Colonic mucosa (tissue), 4 donors: ENCODE results near the gene CETP. TPM values are rescaled to one million over a fixed set of nuclear protein-coding genes. Genes with fewer than 3 reads are reported as not detected.

Source experiments
- DNase-seq: peaks from one replicate; pipeline ENCODE4 v3.0.0-alpha.2; 2020
- H3K27ac ChIP-seq: fragments of 200-600 bp; one replicate; pipeline ENCODE4 v1.8.0; 2021
- H3K27me3 ChIP-seq: fragments of 200-600 bp; one replicate; pipeline ENCODE4 v1.8.0; 2021
- H3K36me3 ChIP-seq: fragments of 200-600 bp; one replicate; pipeline ENCODE4 v1.8.0; 2021
- H3K4me1 ChIP-seq: fragments of 200-600 bp; one replicate; pipeline ENCODE4 v1.8.0; 2021; ENCODE audit warnings: mild to moderate bottlenecking
- H3K4me3 ChIP-seq: fragments of 200-600 bp; one replicate; pipeline ENCODE4 v1.8.0; 2021
- H3K9ac ChIP-seq, 2 donors: one replicate each; pipeline ENCODE4 v1.7.0; 2013; ENCODE audit warnings: control low read depth in 2 of 2, low read depth in 2 of 2, low read length in 2 of 2
- H3K9me3 ChIP-seq: fragments of 200-600 bp; one replicate; pipeline ENCODE4 v1.8.0; 2021
- intact Hi-C: fragments of 100-400 bp; cut with DNase I; formaldehyde crosslinking; loops from one replicate; pipeline ENCODE4 v1.14.1; 2022
- total RNA-seq, 2 donors: library from RNA; stranded (reverse); fragmentation: NEBNext Ultra II Directional in 1 of 2; extraction: Animal tissue kit (Norgen Biotek cat#: 25700) in 1 of 2; gene quantifications; one replicate each; pipeline ENCODE4 v1.2.1, GENCODE V29; 2021
- TF ChIP-seq, protein P1 (sequence below): fragments of 200-600 bp; IDR thresholded peaks from one replicate; pipeline ENCODE4 v1.8.0; 2022; ENCODE audit warnings: antibody characterized with exemption, mild to moderate bottlenecking
- donor health status: healthy.
- donor health status: DM: no; HTN: no; CAD: no.
- donor health status: DM: no; HTN: no; CAD: no.

The CETP gene
- total RNA-seq, 2 donors from 2014 or later: not detected

DNA sequence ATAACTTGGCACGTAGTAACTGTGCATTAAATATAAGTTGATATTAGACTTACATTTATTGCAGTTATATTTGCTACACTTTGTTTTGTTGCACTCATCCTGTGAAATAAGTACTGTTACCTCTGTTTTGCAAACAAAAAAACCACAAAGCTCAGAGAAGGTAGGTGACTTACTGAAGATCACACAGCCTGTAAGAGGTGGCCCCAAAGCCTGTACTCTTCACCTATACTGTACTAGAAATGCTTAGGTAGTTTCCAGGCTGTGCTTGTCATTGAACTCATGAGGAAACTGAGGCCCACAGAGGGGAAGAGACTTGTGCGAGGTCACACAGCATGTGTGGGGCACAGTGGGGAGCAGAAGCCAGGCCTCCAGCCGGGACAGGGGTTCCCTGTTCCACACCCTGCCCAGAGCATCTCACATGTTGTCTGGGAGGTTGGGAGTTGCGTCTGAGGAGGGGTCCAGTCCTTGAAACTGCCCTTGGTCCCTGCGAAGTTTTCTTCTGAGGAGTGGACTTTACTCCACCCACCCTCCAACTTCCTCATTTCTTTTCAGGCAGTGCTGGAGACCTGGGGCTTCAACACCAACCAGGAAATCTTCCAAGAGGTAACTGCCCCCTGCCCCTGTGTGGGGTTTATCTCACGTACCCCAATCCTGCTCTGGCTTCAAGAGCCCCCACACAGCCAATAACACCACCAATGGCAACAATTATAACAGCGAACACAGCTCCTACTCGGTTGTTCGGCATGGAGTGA is 13.0 kb downstream of the CETP start:
- no peaks in the 10 kb centered on the region for H3K9me3 ChIP-seq
- no peak overlapping the region for H3K27ac ChIP-seq
- intact Hi-C loops: loop anchor here (5.0 kb wide), 1 partner anchor 53 kb away; no protein-coding TSS in a partner anchor
- no peak for DNase-seq
- H3K36me3 ChIP-seq: no peaks in the 10 kb centered on the region
- peak overlapping the region in 1 of 2 donors; percentile 9 for H3K9ac ChIP-seq
- H3K27me3 ChIP-seq: no peaks in the 10 kb centered on the region
- H3K4me1 ChIP-seq: no peaks in the 10 kb centered on the region
- H3K4me3 ChIP-seq: no peak overlapping the region
- TF ChIP-seq, protein P1, sequence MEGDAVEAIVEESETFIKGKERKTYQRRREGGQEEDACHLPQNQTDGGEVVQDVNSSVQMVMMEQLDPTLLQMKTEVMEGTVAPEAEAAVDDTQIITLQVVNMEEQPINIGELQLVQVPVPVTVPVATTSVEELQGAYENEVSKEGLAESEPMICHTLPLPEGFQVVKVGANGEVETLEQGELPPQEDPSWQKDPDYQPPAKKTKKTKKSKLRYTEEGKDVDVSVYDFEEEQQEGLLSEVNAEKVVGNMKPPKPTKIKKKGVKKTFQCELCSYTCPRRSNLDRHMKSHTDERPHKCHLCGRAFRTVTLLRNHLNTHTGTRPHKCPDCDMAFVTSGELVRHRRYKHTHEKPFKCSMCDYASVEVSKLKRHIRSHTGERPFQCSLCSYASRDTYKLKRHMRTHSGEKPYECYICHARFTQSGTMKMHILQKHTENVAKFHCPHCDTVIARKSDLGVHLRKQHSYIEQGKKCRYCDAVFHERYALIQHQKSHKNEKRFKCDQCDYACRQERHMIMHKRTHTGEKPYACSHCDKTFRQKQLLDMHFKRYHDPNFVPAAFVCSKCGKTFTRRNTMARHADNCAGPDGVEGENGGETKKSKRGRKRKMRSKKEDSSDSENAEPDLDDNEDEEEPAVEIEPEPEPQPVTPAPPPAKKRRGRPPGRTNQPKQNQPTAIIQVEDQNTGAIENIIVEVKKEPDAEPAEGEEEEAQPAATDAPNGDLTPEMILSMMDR: no peak

- H3K9me3 ChIP-seq: no peaks in the 10 kb centered on the region
- no peaks in the 10 kb centered on the region for H3K27me3 ChIP-seq
- TF ChIP-seq, protein P1: no peak
- H3K4me3 ChIP-seq: no peak overlapping the region
- H3K36me3 ChIP-seq: no peaks in the 10 kb centered on the region
- intact Hi-C loops: no loop called here
- DNase-seq: no peak
- H3K9ac ChIP-seq: no peak overlapping the region
- H3K27ac ChIP-seq: no peak overlapping the region
- H3K4me1 ChIP-seq: no peaks in the 10 kb centered on the region
Observed at GRCh38 chr16:56975714-56976113, 14.0 kb downstream of the CETP start.

GRCh38 chr16:56977216-56977615 is 15.5 kb downstream of the CETP start:
- Histone ChIP-seq H3K4me1 (no peaks in the 10 kb centered on the region), H3K9ac (no peak overlapping the region), H3K27me3 (no peaks in the 10 kb centered on the region), H3K4me3 (no peak overlapping the region), H3K27ac (no peak overlapping the region), H3K9me3 (no peaks in the 10 kb centered on the region), H3K36me3 (no peaks in the 10 kb centered on the region)
- no peak for DNase-seq
- TF ChIP-seq, protein P1: no peak
- intact Hi-C loops: no loop called here

GRCh38 chr16:56977823-56978430 is 16.2 kb downstream of the CETP start:
- intact Hi-C loops: no loop called here
- TF ChIP-seq, protein P1: no peak
- DNase-seq: no peak
- no peak overlapping the region for H3K27ac ChIP-seq
- no peaks in the 10 kb centered on the region for H3K36me3 ChIP-seq
- no peak overlapping the region for H3K4me3 ChIP-seq
- H3K9ac ChIP-seq: no peak overlapping the region
- H3K4me1 ChIP-seq: peaks cover 2% of the 10 kb centered on the region
- H3K9me3 ChIP-seq: no peaks in the 10 kb centered on the region
- no peaks in the 10 kb centered on the region for H3K27me3 ChIP-seq

DNA sequence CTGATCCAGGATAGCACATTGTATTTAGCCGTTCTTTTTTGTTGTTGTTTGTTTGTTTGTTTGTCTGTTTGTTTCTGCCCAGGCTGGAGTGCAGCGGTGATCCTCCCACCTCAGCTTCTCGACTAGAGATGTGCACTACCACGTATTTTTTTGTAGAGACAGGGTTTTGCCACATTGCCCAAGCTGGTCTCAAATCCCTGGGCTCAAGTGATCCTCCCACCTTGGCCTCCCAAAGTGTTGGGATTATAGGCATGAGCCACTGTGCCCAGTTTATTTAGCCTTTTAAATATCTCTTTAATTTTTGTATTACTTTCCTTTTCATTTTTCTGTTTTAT is 18.4 kb downstream of the CETP start:
- intact Hi-C loops: no loop called here
- no peak overlapping the region for H3K4me3 ChIP-seq

More for the DNA sequence above, 18.4 kb downstream of the CETP start:
- Histone ChIP-seq H3K9ac (no peak overlapping the region), H3K36me3 (no peaks in the 10 kb centered on the region), H3K27me3 (no peaks in the 10 kb centered on the region), H3K9me3 (no peaks in the 10 kb centered on the region), H3K27ac (no peak overlapping the region), H3K4me1 (peaks cover 11% of the 10 kb centered on the region)
- DNase-seq: no peak
- TF ChIP-seq, protein P1: no peak
